ENCODE results near the gene PRKAG1. TPM values are rescaled to one million over a fixed set of nuclear protein-coding genes. Genes with fewer than 3 reads are reported as not detected.

PRKAG1 gene
- total RNA-seq, 1 experiment from 2014 or later = 133 TPM

GRCh38 chr12:49022558-49023178 is 4.1 kb upstream of the PRKAG1 start:
- in situ Hi-C loops (cut with HindIII; ENCODE audit: low pct_unique_long_range_greater_than_20kb, low sequenced_read_pairs) = no loop called here
- DNase-seq (ENCODE audit: low read depth, low spot score) = no peak

GRCh38 chr12:49021292-49021915 is 2.8 kb upstream of the PRKAG1 start:
- in situ Hi-C loops (cut with HindIII; ENCODE audit: low pct_unique_long_range_greater_than_20kb, low sequenced_read_pairs) = no loop called here

GRCh38 chr12:49020441-49020840 is 1.9 kb upstream of the PRKAG1 start:
- in situ Hi-C loops (cut with HindIII; ENCODE audit: low pct_unique_long_range_greater_than_20kb, low sequenced_read_pairs) = no loop called here
- no peak for DNase-seq (ENCODE audit: low read depth, low spot score)

More at GRCh38 chr12:49021292-49021915, 2.8 kb upstream of the PRKAG1 start:
- no peak for DNase-seq (ENCODE audit: low read depth, low spot score)

- DNase-seq (ENCODE audit: low read depth, low spot score) = peak; percentile 64
- in situ Hi-C loops (cut with HindIII; ENCODE audit: low pct_unique_long_range_greater_than_20kb, low sequenced_read_pairs) = no loop called here
Observed at GRCh38 chr12:49019443-49020324, 1.1 kb upstream of the PRKAG1 start.

- DNase-seq (ENCODE audit: low read depth, low spot score) = no peak
- in situ Hi-C loops (cut with HindIII; ENCODE audit: low pct_unique_long_range_greater_than_20kb, low sequenced_read_pairs) = no loop called here
Observed at GRCh38 chr12:49019120-49019430, 499 bp upstream of the PRKAG1 start.

GRCh38 chr12:49017891-49018260 is 700 bp downstream of the PRKAG1 start:
- no peak for DNase-seq (ENCODE audit: low read depth, low spot score)
- in situ Hi-C loops (cut with HindIII; ENCODE audit: low pct_unique_long_range_greater_than_20kb, low sequenced_read_pairs) = no loop called here

- in situ Hi-C loops (cut with HindIII; ENCODE audit: low pct_unique_long_range_greater_than_20kb, low sequenced_read_pairs) = no loop called here
- no peak for DNase-seq (ENCODE audit: low read depth, low spot score)
Observed at GRCh38 chr12:49015196-49015595, 3.4 kb downstream of the PRKAG1 start.

GRCh38 chr12:49014547-49014946 is 4.0 kb downstream of the PRKAG1 start:
- in situ Hi-C loops (cut with HindIII; ENCODE audit: low pct_unique_long_range_greater_than_20kb, low sequenced_read_pairs) = no loop called here
- peak; percentile 31 for DNase-seq (ENCODE audit: low read depth, low spot score)

GRCh38 chr12:49013428-49013827 is 5.1 kb downstream of the PRKAG1 start:
- no peak for DNase-seq (ENCODE audit: low read depth, low spot score)
- in situ Hi-C loops (cut with HindIII; ENCODE audit: low pct_unique_long_range_greater_than_20kb, low sequenced_read_pairs) = no loop called here

GRCh38 chr12:49012739-49013138 is 5.8 kb downstream of the PRKAG1 start:
- DNase-seq (ENCODE audit: low read depth, low spot score) = no peak
- in situ Hi-C loops (cut with HindIII; ENCODE audit: low pct_unique_long_range_greater_than_20kb, low sequenced_read_pairs) = no loop called here

GRCh38 chr12:49010092-49010668 is 8.4 kb downstream of the PRKAG1 start:
- in situ Hi-C loops (cut with HindIII; ENCODE audit: low pct_unique_long_range_greater_than_20kb, low sequenced_read_pairs) = no loop called here
- no peak for DNase-seq (ENCODE audit: low read depth, low spot score)

- in situ Hi-C loops (cut with HindIII; ENCODE audit: low pct_unique_long_range_greater_than_20kb, low sequenced_read_pairs) = no loop called here
- no peak for DNase-seq (ENCODE audit: low read depth, low spot score)
Observed at GRCh38 chr12:49008943-49009342, 9.6 kb downstream of the PRKAG1 start.

- in situ Hi-C loops (cut with HindIII; ENCODE audit: low pct_unique_long_range_greater_than_20kb, low sequenced_read_pairs) = no loop called here
- DNase-seq (ENCODE audit: low read depth, low spot score) = no peak
Observed at GRCh38 chr12:49000346-49000745, 18.2 kb downstream of the PRKAG1 start.

GRCh38 chr12:48999371-49000131 is 19.0 kb downstream of the PRKAG1 start, which contains the start of gene DDN:
Gene DDN, minus strand, starts transcription at chr12:48999375. Its CDS starts 88 bp downstream, at chr12:48999287.
- no peak for DNase-seq (ENCODE audit: low read depth, low spot score)
- in situ Hi-C loops (cut with HindIII; ENCODE audit: low pct_unique_long_range_greater_than_20kb, low sequenced_read_pairs) = no loop called here

- in situ Hi-C loops (cut with HindIII; ENCODE audit: low pct_unique_long_range_greater_than_20kb, low sequenced_read_pairs) = no loop called here
- DNase-seq (ENCODE audit: low read depth, low spot score) = no peak
Observed at GRCh38 chr12:48998497-48999353, 19.9 kb downstream of the PRKAG1 start.

GRCh38 chr12:48997719-48998496 is 20.7 kb downstream of the PRKAG1 start:
- DNase-seq (ENCODE audit: low read depth, low spot score) = no peak
- in situ Hi-C loops (cut with HindIII; ENCODE audit: low pct_unique_long_range_greater_than_20kb, low sequenced_read_pairs) = no loop called here

Data from SK-MEL-5 (cell line).